Activated naive CD4-positive, alpha-beta T cell (primary cell): Measurements from ENCODE around the gene KLHL29.

Source experiments
- DNase-seq, 4 experiments: peaks; one replicate each; lab custom pipeline; 2025; lab: John Stamatoyannopoulos, UW

The KLHL29 gene

GRCh38 chr2:23682481-23682880, 297.5 kb downstream of the KLHL29 start:
- DNase-seq: no peak

- DNase-seq: no peak
These were observed 298.0 kb downstream of the KLHL29 start for GRCh38 chr2:23683001-23683400.

GRCh38 chr2:23684395-23685176, 299.6 kb downstream of the KLHL29 start:
- DNase-seq: no peak

- DNase-seq: no peak
These were observed 300.2 kb downstream of the KLHL29 start for GRCh38 chr2:23685181-23685580.

- DNase-seq: no peak
These were observed 300.7 kb downstream of the KLHL29 start for GRCh38 chr2:23685706-23686105.

GRCh38 chr2:23686405-23687029, 301.5 kb downstream of the KLHL29 start:
- DNase-seq: no peak

- no peak for DNase-seq
These were observed 302.2 kb downstream of the KLHL29 start for GRCh38 chr2:23687214-23687613.

- no peak for DNase-seq
These were observed 302.7 kb downstream of the KLHL29 start for GRCh38 chr2:23687713-23688112.

GRCh38 chr2:23688486-23689130, 303.6 kb downstream of the KLHL29 start:
- no peak for DNase-seq

- no peak for DNase-seq
These were observed 304.2 kb downstream of the KLHL29 start for GRCh38 chr2:23689131-23689700.

- DNase-seq: no peak
These were observed 304.9 kb downstream of the KLHL29 start for GRCh38 chr2:23689891-23690290.

- no peak for DNase-seq
These were observed 305.6 kb downstream of the KLHL29 start for GRCh38 chr2:23690421-23691105.

- DNase-seq: no peak
These were observed 306.1 kb downstream of the KLHL29 start for GRCh38 chr2:23691106-23691470.

GRCh38 chr2:23691565-23691964, 306.6 kb downstream of the KLHL29 start:
- no peak for DNase-seq

- no peak for DNase-seq
These were observed 307.3 kb downstream of the KLHL29 start for GRCh38 chr2:23692263-23692662.

GRCh38 chr2:23692851-23693605, 308.0 kb downstream of the KLHL29 start:
- DNase-seq: no peak

GRCh38 chr2:23693606-23693951, 308.6 kb downstream of the KLHL29 start:
- DNase-seq: no peak

GRCh38 chr2:23694058-23695045, 309.4 kb downstream of the KLHL29 start:
- DNase-seq: no peak

- DNase-seq: no peak
These were observed 310.4 kb downstream of the KLHL29 start for GRCh38 chr2:23695214-23695889.
